Choroid plexus epithelial cell (primary cell): Measurements from ENCODE around the gene RHCG.

ENCODE experiments used
- DNase-seq: peaks from one replicate; pipeline ENCODE4 v3.0.0-alpha.2; 2010; ENCODE audit warnings: low read depth
- H3K4me3 ChIP-seq: 2 replicates; pipeline ENCODE4 v1.5.1; 2011; ENCODE audit warnings: low read depth, mild to moderate bottlenecking, control low read depth, low read length, moderate library complexity
- TF ChIP-seq, protein P1 (sequence below): conservative IDR thresholded peaks from 2 replicates; pipeline ENCODE4 v1.5.1; 2011; ENCODE audit warnings: low read depth, mild to moderate bottlenecking, control low read depth, inconsistent platforms, low read length, moderate library complexity

Gene RHCG

GRCh38 chr15:89429023-89429422 is 67.4 kb downstream of the RHCG start:
- no peak for DNase-seq
- no peak overlapping the region for H3K4me3 ChIP-seq
- TF ChIP-seq, protein P1, sequence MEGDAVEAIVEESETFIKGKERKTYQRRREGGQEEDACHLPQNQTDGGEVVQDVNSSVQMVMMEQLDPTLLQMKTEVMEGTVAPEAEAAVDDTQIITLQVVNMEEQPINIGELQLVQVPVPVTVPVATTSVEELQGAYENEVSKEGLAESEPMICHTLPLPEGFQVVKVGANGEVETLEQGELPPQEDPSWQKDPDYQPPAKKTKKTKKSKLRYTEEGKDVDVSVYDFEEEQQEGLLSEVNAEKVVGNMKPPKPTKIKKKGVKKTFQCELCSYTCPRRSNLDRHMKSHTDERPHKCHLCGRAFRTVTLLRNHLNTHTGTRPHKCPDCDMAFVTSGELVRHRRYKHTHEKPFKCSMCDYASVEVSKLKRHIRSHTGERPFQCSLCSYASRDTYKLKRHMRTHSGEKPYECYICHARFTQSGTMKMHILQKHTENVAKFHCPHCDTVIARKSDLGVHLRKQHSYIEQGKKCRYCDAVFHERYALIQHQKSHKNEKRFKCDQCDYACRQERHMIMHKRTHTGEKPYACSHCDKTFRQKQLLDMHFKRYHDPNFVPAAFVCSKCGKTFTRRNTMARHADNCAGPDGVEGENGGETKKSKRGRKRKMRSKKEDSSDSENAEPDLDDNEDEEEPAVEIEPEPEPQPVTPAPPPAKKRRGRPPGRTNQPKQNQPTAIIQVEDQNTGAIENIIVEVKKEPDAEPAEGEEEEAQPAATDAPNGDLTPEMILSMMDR, result no peak

DNA sequence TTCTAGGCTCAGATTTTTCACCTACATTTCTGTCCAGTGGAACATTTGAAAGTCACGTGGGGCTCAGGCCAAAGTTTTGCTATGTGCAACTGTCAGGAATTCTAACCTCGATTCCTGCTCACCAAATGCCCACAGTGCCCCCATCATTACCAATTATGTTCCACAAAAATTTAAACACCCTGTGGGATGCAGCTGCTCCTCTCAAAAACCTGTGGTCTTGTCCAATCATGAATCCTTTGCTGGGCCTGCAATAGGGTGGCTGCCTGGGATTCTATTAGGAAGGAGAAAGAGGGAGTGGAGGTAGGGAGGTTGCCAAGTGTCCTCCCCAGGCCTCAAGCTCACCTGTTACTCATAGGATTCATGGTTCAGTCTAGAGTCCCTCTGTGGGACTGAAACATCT is 68.1 kb downstream of the RHCG start:
- TF ChIP-seq, protein P1, result no peak
- no peak for DNase-seq
- H3K4me3 ChIP-seq, result no peak overlapping the region

- no peak for DNase-seq
- no peak overlapping the region for H3K4me3 ChIP-seq
- TF ChIP-seq, protein P1, result no peak
Measured at GRCh38 chr15:89426500-89426899, 69.9 kb downstream of the RHCG start.

DNA sequence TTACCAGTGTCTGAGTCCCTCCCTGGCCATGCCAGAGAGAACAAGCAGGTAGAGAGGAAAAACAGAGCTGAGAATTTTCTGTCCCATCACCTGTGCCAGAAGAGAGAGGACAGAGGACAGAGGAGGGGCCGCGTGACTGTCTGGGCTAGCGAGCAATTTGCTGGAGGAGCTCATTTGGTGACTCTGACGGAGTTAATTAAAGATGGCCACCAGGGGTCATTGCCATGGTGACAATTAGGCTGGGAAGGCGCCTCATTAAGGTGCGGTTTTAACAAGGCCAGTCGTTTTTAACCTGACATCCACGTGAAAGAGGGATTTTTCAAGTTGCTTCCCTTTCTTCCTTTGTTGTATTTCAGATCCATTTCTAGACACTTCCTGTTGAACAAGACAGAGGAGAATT is 72.4 kb downstream of the RHCG start:
- H3K4me3 ChIP-seq, result no peak overlapping the region
- TF ChIP-seq, protein P1, result no peak
- no peak for DNase-seq
